Measurements from ENCODE around the gene SH2B3. TPM values are rescaled to one million over a fixed set of nuclear protein-coding genes. Genes with fewer than 3 reads are reported as not detected.
A peak's percentile ranks its signal among the peaks of the same experiment; 100 is the strongest.

SH2B3 gene
- total and polyA plus RNA-seq, 2 donors (not counting 1 experiment from before 2014, with no cell fraction given), result 21.9 to 69.4 TPM

DNA sequence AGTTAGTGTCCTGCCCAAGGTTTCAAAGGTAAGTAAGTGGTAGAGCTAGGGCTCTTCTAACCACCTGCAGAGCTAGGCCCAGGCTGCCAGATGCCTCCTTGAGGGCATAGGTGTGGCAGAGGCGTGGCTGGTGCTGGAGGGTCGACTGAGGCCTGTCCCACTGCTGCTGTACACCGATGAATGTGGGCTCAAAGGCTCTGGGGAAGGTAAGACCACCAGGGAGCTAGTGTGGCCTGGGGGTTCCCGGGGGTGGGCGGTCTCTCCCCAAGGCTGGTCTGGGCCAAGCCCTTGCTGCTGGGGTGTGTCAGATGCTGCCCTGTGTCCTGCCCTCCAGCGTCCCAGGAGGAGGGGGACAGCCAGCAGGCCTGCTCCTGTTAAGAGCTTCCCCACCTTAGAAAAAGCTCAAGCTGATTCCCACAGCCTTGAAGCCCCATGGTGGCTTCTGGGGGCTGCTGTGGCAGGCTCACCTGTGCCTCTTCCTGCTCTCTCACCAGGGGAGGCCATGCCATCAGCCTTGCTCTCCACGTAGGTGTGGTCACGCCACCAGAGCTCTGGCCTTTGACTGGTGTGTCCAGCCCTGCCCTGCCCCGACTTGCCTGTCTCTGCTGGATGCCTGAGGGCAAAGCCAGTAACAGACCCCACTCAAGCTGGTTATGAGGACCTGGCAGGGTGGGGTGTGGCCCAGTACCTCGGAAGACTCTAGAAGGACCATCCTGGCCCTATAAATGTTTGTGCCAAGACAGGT is 36.8 kb downstream of the SH2B3 start:
- peaks cover 94% of the 10 kb centered on the region for H3K79me2 ChIP-seq (ENCODE audit: control insufficient read depth, insufficient read depth, low read length)
- peaks cover 78% of the 10 kb centered on the region for H3K4me1 Mint-ChIP-seq
- H3K36me3 ChIP-seq (replicated peaks in 1 of 2; ENCODE audit: control extremely low read depth in 1 of 2, control insufficient read depth in 1 of 2, extremely low read depth in 1 of 2, insufficient read depth in 2 of 2, low read length in 1 of 2), result peaks cover 0 to 39% of the 10 kb centered on the region in 2 experiments
- no peak overlapping the region for H3K4me3 ChIP-seq (ENCODE audit: control extremely low read depth in 1 of 5, extremely low read depth in 1 of 5, insufficient read depth in 1 of 5, low read depth in 2 of 5, low read length in 4 of 5)
- no peaks in the 10 kb centered on the region for H3K9me3 Mint-ChIP-seq (ENCODE audit: insufficient read depth)
- no peak for TF ChIP-seq EZH2 (IDR thresholded peaks at IDR 0.05; ENCODE audit: borderline replicate concordance, insufficient read depth, low read depth, low read length, poor library complexity, severe bottlenecking)
- TF ChIP-seq, protein P1, sequence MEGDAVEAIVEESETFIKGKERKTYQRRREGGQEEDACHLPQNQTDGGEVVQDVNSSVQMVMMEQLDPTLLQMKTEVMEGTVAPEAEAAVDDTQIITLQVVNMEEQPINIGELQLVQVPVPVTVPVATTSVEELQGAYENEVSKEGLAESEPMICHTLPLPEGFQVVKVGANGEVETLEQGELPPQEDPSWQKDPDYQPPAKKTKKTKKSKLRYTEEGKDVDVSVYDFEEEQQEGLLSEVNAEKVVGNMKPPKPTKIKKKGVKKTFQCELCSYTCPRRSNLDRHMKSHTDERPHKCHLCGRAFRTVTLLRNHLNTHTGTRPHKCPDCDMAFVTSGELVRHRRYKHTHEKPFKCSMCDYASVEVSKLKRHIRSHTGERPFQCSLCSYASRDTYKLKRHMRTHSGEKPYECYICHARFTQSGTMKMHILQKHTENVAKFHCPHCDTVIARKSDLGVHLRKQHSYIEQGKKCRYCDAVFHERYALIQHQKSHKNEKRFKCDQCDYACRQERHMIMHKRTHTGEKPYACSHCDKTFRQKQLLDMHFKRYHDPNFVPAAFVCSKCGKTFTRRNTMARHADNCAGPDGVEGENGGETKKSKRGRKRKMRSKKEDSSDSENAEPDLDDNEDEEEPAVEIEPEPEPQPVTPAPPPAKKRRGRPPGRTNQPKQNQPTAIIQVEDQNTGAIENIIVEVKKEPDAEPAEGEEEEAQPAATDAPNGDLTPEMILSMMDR (IDR thresholded peaks at IDR 0.05), result no peak
- peaks cover 49 to 86% of the 10 kb centered on the region in 2 donors for H3K4me1 ChIP-seq (ENCODE audit: control insufficient read depth in 2 of 2, insufficient read depth in 2 of 2, low read length in 2 of 2)
- no peaks in the 10 kb centered on the region for H3K27me3 ChIP-seq (replicated peaks in 1 of 4; ENCODE audit: control extremely low read depth in 1 of 4, control insufficient read depth in 3 of 4, insufficient read depth in 4 of 4, low read length in 3 of 4)
- no peak overlapping the region for H3K9ac ChIP-seq (ENCODE audit: low read length)
- ChIA-PET POLR2A (interaction anchor here (0.6 to 1.3 kb wide), 3 partner anchors 34 to 40 kb away, joined by 3 to 4 read pairs (median 4); no protein-coding TSS in a partner anchor), CTCF (interaction anchor here (1.1 to 42.0 kb wide), 5 partner anchors 8 to 39 kb away, joined by 3 to 1472 read pairs (median 30); partner anchors contain the start of gene SH2B3)
- 90% methylated on average over 10 of the region's 10 CpGs for WGBS (ENCODE audit: insufficient coverage)
- no peaks in the 10 kb centered on the region for H3K9me3 ChIP-seq (ENCODE audit: control extremely low read depth in 1 of 3, control insufficient read depth in 2 of 3, insufficient read depth in 1 of 3, low read length in 2 of 3)
- intact Hi-C loops (cut with micrococcal nuclease), result no loop called here
- no peak overlapping the region for H3K4me3 Mint-ChIP-seq
- H2AFZ ChIP-seq (ENCODE audit: insufficient read depth, low read depth, low read length, poor library complexity, severe bottlenecking), result no peak overlapping the region
- ATAC-seq (ENCODE audit: low read depth) (no peak), DNase-seq (peak; percentile 21)
- peak overlapping the region; percentile 81 for H3K27ac Mint-ChIP-seq
- H3K27ac ChIP-seq (ENCODE audit: low read length in 2 of 2), result peak overlapping the region in 1 of 2 donors; percentile 89
- H3K27me3 Mint-ChIP-seq, result no peaks in the 10 kb centered on the region
- H3K4me2 ChIP-seq (replicated peaks; ENCODE audit: low read depth, low read length, poor library complexity, severe bottlenecking), result no peak overlapping the region
- peaks cover 81% of the 10 kb centered on the region for H4K20me1 ChIP-seq (ENCODE audit: control insufficient read depth, insufficient read depth, low read length, poor library complexity, severe bottlenecking)

DNA sequence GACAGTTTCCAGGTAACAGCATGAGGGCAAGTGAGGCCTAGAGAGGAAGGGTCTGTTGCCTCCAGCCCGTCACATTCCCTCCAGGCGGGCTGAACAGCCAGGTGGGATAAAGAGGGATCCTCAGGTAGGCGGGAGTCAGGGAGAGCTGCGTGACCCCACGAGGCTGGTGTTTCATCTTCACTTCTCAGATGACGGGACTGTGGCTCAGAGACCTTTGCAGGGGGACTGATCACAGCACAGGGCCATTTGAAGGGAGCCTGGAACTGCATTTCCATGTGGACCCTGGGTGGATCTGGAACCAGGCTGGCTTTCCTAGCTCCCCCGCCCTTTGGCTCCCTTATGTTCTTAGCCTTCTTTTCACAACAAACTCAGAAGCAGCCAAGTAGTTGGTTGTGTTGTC is 37.4 kb downstream of the SH2B3 start:
- Histone ChIP-seq H3K4me3 (ENCODE audit: control extremely low read depth in 1 of 5, extremely low read depth in 1 of 5, insufficient read depth in 1 of 5, low read depth in 2 of 5, low read length in 4 of 5) (no peak overlapping the region), H2AFZ (ENCODE audit: insufficient read depth, low read depth, low read length, poor library complexity, severe bottlenecking) (no peak overlapping the region), H3K4me2 (replicated peaks; ENCODE audit: low read depth, low read length, poor library complexity, severe bottlenecking) (no peak overlapping the region), H3K36me3 (replicated peaks in 1 of 2; ENCODE audit: control extremely low read depth in 1 of 2, control insufficient read depth in 1 of 2, extremely low read depth in 1 of 2, insufficient read depth in 2 of 2, low read length in 1 of 2) (peaks cover 0 to 45% of the 10 kb centered on the region in 2 experiments), H3K4me1 (ENCODE audit: control insufficient read depth in 2 of 2, insufficient read depth in 2 of 2, low read length in 2 of 2) (peaks cover 43 to 84% of the 10 kb centered on the region in 2 donors), H3K9me3 (ENCODE audit: control extremely low read depth in 1 of 3, control insufficient read depth in 2 of 3, insufficient read depth in 1 of 3, low read length in 2 of 3) (no peaks in the 10 kb centered on the region), H3K79me2 (ENCODE audit: control insufficient read depth, insufficient read depth, low read length) (peaks cover 94% of the 10 kb centered on the region), H3K27me3 (replicated peaks in 1 of 4; ENCODE audit: control extremely low read depth in 1 of 4, control insufficient read depth in 3 of 4, insufficient read depth in 4 of 4, low read length in 3 of 4) (no peaks in the 10 kb centered on the region), H3K9ac (ENCODE audit: low read length) (no peak overlapping the region), H4K20me1 (ENCODE audit: control insufficient read depth, insufficient read depth, low read length, poor library complexity, severe bottlenecking) (peaks cover 75% of the 10 kb centered on the region), H3K27ac (ENCODE audit: low read length in 2 of 2) (peak overlapping the region in 1 of 2 donors; percentile 89)
- POLR2A ChIA-PET, result interaction anchor here (1.1 to 3.3 kb wide), 3 partner anchors 8 to 39 kb away, joined by 3 to 42 read pairs (median 4); no protein-coding TSS in a partner anchor
- DNase-seq (peak; percentile 16), ATAC-seq (ENCODE audit: low read depth) (no peak)
- intact Hi-C loops (cut with micrococcal nuclease), result no loop called here
- Mint-ChIP-seq H3K9me3 (ENCODE audit: insufficient read depth) (no peaks in the 10 kb centered on the region), H3K4me1 (peaks cover 75% of the 10 kb centered on the region), H3K4me3 (peak overlapping the region; percentile 32), H3K27ac (peak overlapping the region; percentile 81), H3K27me3 (no peaks in the 10 kb centered on the region)
- CTCF ChIA-PET, result interaction anchor here (4.0 to 42.0 kb wide), 4 partner anchors 8 to 40 kb away, joined by 17 to 1472 read pairs (median 46); partner anchors contain the start of gene SH2B3
- TF ChIP-seq, protein P1 (IDR thresholded peaks at IDR 0.05), result no peak
- no peak for TF ChIP-seq EZH2 (IDR thresholded peaks at IDR 0.05; ENCODE audit: borderline replicate concordance, insufficient read depth, low read depth, low read length, poor library complexity, severe bottlenecking)
- 100% methylated on average over 6 of the region's 7 CpGs for WGBS (ENCODE audit: insufficient coverage)
